H1 (cell line): Measurements from ENCODE around the gene MYOCD. TPM values are rescaled to one million over a fixed set of nuclear protein-coding genes. Genes with fewer than 3 reads are reported as not detected.
A peak's percentile ranks its signal among the peaks of the same experiment; 100 is the strongest.

Experiments used
- CTCF ChIA-PET: fragments of 300-600 bp; sonication (Branson Sonifier 250); formaldehyde crosslinking; loops from one replicate; lab custom pipeline; 2021; ENCODE audit not compliant: partially characterized antibody; lab: Charles Lee
- POLR2A ChIA-PET: fragments of 300-600 bp; sonication (Branson Sonifier 250); formaldehyde crosslinking; loops from one replicate; lab custom pipeline; 2021; ENCODE audit warnings: inconsistent platforms; ENCODE audit not compliant: partially characterized antibody; lab: Charles Lee
- DNase-seq, 2 experiments: peaks; one replicate each; pipeline versions ENCODE4 v3.0.0 to v3.0.0-alpha.2; 2010 to 2022; ENCODE audit warnings: low spot score in 2 of 2, low read depth in 1 of 2, mixed read lengths in 1 of 2
- FAIRE-seq: peaks from 2 replicates; lab custom pipeline; 2011; peaks lifted over from hg19 to GRCh38; lab: Jason Lieb, UNC
- H2AFZ ChIP-seq: 2 replicates; pipeline ENCODE4 v1.8.1; 2012; ENCODE audit warnings: low read length, inconsistent platforms
- H2AK5ac ChIP-seq: 2 replicates; pipeline ENCODE4 v1.6.1; 2013; ENCODE audit warnings: low read depth, low read length
- H2BK120ac ChIP-seq: replicated peaks from 2 replicates; pipeline ENCODE3; 2013; ENCODE audit warnings: low read depth, low read length, inconsistent platforms
- H2BK12ac ChIP-seq: 2 replicates; pipeline ENCODE4 v1.6.1; 2013; ENCODE audit warnings: low read depth, low read length
- H2BK15ac ChIP-seq: 2 replicates; pipeline ENCODE4 v1.6.1; 2013; ENCODE audit warnings: low read length
- H2BK20ac ChIP-seq: 2 replicates; pipeline ENCODE4 v1.6.1; 2013; ENCODE audit warnings: low read length
- H2BK5ac ChIP-seq: 2 replicates; pipeline ENCODE4 v1.6.1; 2013; ENCODE audit warnings: low read depth, low read length
- H3K14ac ChIP-seq: 2 replicates; pipeline ENCODE4 v1.6.1; 2013; ENCODE audit warnings: inconsistent platforms; ENCODE audit not compliant: insufficient read length
- H3K18ac ChIP-seq: 2 replicates; pipeline ENCODE4 v1.6.1; 2013; ENCODE audit warnings: low read length; ENCODE audit errors: extremely low read depth
- H3K23ac ChIP-seq: 2 replicates; pipeline ENCODE4 v1.6.1; 2013; ENCODE audit warnings: inconsistent platforms; ENCODE audit not compliant: insufficient read length
- H3K23me2 ChIP-seq: 2 replicates; pipeline ENCODE4 v1.6.1; 2013; ENCODE audit warnings: low read depth, low read length
- H3K27ac ChIP-seq: 2 replicates; pipeline ENCODE4 v1.6.1; 2011; ENCODE audit warnings: low read depth, low read length, inconsistent platforms
- H3K27me3 ChIP-seq, 4 experiments: replicated peaks in 1 of 4; 1 replicate in 1 of 4; 2 replicates in 3 of 4; pipeline versions ENCODE4 v1.6.1 to v1.8.1; 2011 to 2013; ENCODE audit warnings: low read length in 3 of 4, mild to moderate bottlenecking in 3 of 4, inconsistent platforms in 2 of 4, mixed read lengths in 2 of 4, moderate library complexity in 1 of 4; ENCODE audit not compliant: control insufficient read depth in 3 of 4, insufficient read depth in 3 of 4; ENCODE audit errors: extremely low read depth in 1 of 4
- H3K36me3 ChIP-seq, 4 experiments: 2 replicates each; pipeline versions ENCODE4 v1.6.1 to v1.8.1; 2011 to 2013; ENCODE audit warnings: mild to moderate bottlenecking in 4 of 4, low read length in 3 of 4, moderate library complexity in 2 of 4, control low read depth in 1 of 4, inconsistent platforms in 1 of 4; ENCODE audit not compliant: insufficient read depth in 4 of 4, control insufficient read depth in 2 of 4
- H3K4ac ChIP-seq: replicated peaks from 2 replicates; pipeline ENCODE3; 2013; ENCODE audit warnings: low read length, low read depth, mixed read lengths, inconsistent platforms; ENCODE audit not compliant: insufficient read length
- H3K4me1 ChIP-seq, 4 experiments: replicated peaks in 1 of 4; 1 replicate in 1 of 4; 2 replicates in 3 of 4; pipeline versions ENCODE4 v1.6.1 to v1.8.1; 2011 to 2013; ENCODE audit warnings: low read length in 3 of 4, inconsistent platforms in 2 of 4, mixed read lengths in 1 of 4; ENCODE audit not compliant: insufficient read depth in 4 of 4, control insufficient read depth in 3 of 4
- H3K4me2 ChIP-seq, 2 experiments: 2 replicates each; pipeline versions ENCODE4 v1.6.1 to v1.8.1; 2011 to 2013; ENCODE audit warnings: low read depth in 2 of 2, low read length in 2 of 2, control low read depth in 1 of 2, inconsistent platforms in 1 of 2, mild to moderate bottlenecking in 1 of 2; ENCODE audit not compliant: insufficient read depth in 1 of 2
- H3K4me3 ChIP-seq, 4 experiments: fragments of 200-600, 300-600 bp in 1 of 4; sonication (generic), shearing (Covaris generic), sonication (Bioruptor Twin) in 1 of 4; 2 replicates each; pipeline versions ENCODE4 v1.5.1 to v1.8.1; 2011 to 2016; ENCODE audit warnings: low read length in 4 of 4, low read depth in 3 of 4, control low read depth in 2 of 4, inconsistent platforms in 2 of 4, mild to moderate bottlenecking in 2 of 4, mixed read lengths in 1 of 4, moderate library complexity in 1 of 4; ENCODE audit not compliant: insufficient read depth in 2 of 4; ENCODE audit errors: extremely low read depth in 1 of 4
- H3K56ac ChIP-seq: replicated peaks from 2 replicates; pipeline ENCODE3; 2013; ENCODE audit warnings: low read depth, mild to moderate bottlenecking, mixed read lengths, low read length, inconsistent platforms; ENCODE audit not compliant: insufficient read length
- H3K79me1 ChIP-seq: 2 replicates; pipeline ENCODE4 v1.6.1; 2013; ENCODE audit warnings: low read depth, low read length, control low read depth
- H3K79me2 ChIP-seq, 2 experiments: 2 replicates each; pipeline versions ENCODE4 v1.6.1 to v1.8.1; 2012 to 2013; ENCODE audit warnings: low read length in 2 of 2, mild to moderate bottlenecking in 2 of 2, inconsistent platforms in 1 of 2; ENCODE audit not compliant: insufficient read depth in 2 of 2, control insufficient read depth in 1 of 2
- H3K9ac ChIP-seq, 4 experiments: replicated peaks in 1 of 4; 1 replicate in 1 of 4; 2 replicates in 3 of 4; pipeline versions ENCODE4 v1.6.1 to v1.8.1; 2011 to 2013; ENCODE audit warnings: low read depth in 3 of 4, low read length in 3 of 4, control low read depth in 2 of 4, mild to moderate bottlenecking in 2 of 4, moderate library complexity in 2 of 4, inconsistent platforms in 1 of 4; ENCODE audit errors: extremely low read depth in 1 of 4
- H3K9me3 ChIP-seq, 2 experiments: 2 replicates each; pipeline versions ENCODE4 v1.6.1 to v1.8.1; 2012 to 2013; ENCODE audit warnings: mild to moderate bottlenecking in 2 of 2, moderate library complexity in 2 of 2, control low read depth in 1 of 2, inconsistent platforms in 1 of 2, low read depth in 1 of 2, low read length in 1 of 2, mixed read lengths in 1 of 2; ENCODE audit not compliant: insufficient read depth in 2 of 2
- H4K20me1 ChIP-seq, 2 experiments: replicated peaks in 1 of 2; 2 replicates each; pipeline versions ENCODE3 to v1.8.1; 2011 to 2013; ENCODE audit warnings: inconsistent platforms in 2 of 2, low read length in 2 of 2, mild to moderate bottlenecking in 1 of 2; ENCODE audit not compliant: insufficient read depth in 2 of 2, control insufficient read depth in 1 of 2
- H4K5ac ChIP-seq: 2 replicates; pipeline ENCODE4 v1.6.1; 2013; ENCODE audit warnings: low read length, low read depth, mixed read lengths, inconsistent platforms; ENCODE audit not compliant: insufficient read length
- H4K8ac ChIP-seq: 2 replicates; pipeline ENCODE4 v1.8.0; 2013; ENCODE audit warnings: mild to moderate bottlenecking, moderate library complexity, low read length, inconsistent platforms; ENCODE audit not compliant: insufficient read depth; ENCODE audit errors: extremely low read depth
- H4K91ac ChIP-seq: replicated peaks from 2 replicates; pipeline ENCODE3; 2013; ENCODE audit warnings: low read length, mixed read lengths, inconsistent platforms; ENCODE audit not compliant: insufficient read length
- CHD2 ChIP-seq: IDR thresholded peaks from 2 replicates; pipeline ENCODE4 v1.6.1; 2012; ENCODE audit warnings: low read length, improper control_type of control experiment
- PHF8 ChIP-seq: fragments of 200-600 bp; sonication (generic); conservative IDR thresholded peaks from 2 replicates; pipeline ENCODE4 v1.7.1; 2012; ENCODE audit warnings: low read depth, mild to moderate bottlenecking, inconsistent platforms, low read length, moderate library complexity
- SP2 ChIP-seq: IDR thresholded peaks from 2 replicates; pipeline ENCODE4 v1.6.1; 2012; ENCODE audit warnings: mild to moderate bottlenecking, low read length, inconsistent platforms
- WGBS, 2 experiments: shearing (Covaris generic) in 1 of 2; methylation state at CpG; one replicate each; pipeline versions ENCODE4 v1.1.6 to v1.1.7; 2013 to 2015; ENCODE audit warnings: low lambda C conversion rate in 2 of 2, mixed read lengths in 2 of 2, inconsistent platforms in 1 of 2, low coverage in 1 of 2, missing lambda C conversion rate in 1 of 2; ENCODE audit not compliant: insufficient replicate concordance in 2 of 2, insufficient coverage in 1 of 2, insufficient read length in 1 of 2; ENCODE audit errors: extremely low coverage in 1 of 2, missing lambda C conversion rate in 1 of 2; 5-methylcytosine and 5-hydroxymethylcytosine counted together
- polyA plus RNA-seq, 7 experiments: library from polyadenylated mRNA; depleted of rRNA in 3 of 7; stranded (reverse) in 5 of 7; unstranded in 2 of 7; fragments of >200 nt in 5 of 7; fragments of 200-250 nt in 2 of 7; gene quantifications; 1 replicate in 5 of 7; 2 replicates in 1 of 7; 4 replicates in 1 of 7; pipeline versions ENCODE4 v1.2.1 to v1.2.3, GENCODE V29; 2011 to 2013; ENCODE audit warnings: missing spikeins in 2 of 7, mixed read lengths in 2 of 7
- total RNA-seq: library from RNA; stranded (reverse); fragmentation: NEBNext Ultra II Directional; extraction: Animal tissue kit (Norgen Biotek cat#: 25700); gene quantifications from 2 replicates; pipeline ENCODE4 v1.2.1, GENCODE V29; 2021

The MYOCD gene
- total and polyA plus RNA-seq, 2 of the 8 experiments (the other 6 are each of a cell fraction or from before 2014, with no cell fraction given): 0.30 to 4.9 TPM

- FAIRE-seq (no peak), DNase-seq (no peak)
- Histone ChIP-seq H3K4me1 (peaks cover 0 to 6% (median 2%) of the 10 kb centered on the region in 4 experiments; a peak in 5 of 7 replicates), H2AFZ (no peak overlapping the region), H3K14ac (no peak overlapping the region), H2BK12ac (0 out of 2 replicates have a peak overlapping the region, but pooled peaks have one; percentile 68), H4K91ac (no peak overlapping the region), H3K4ac (no peak overlapping the region), H3K9ac (no peak overlapping the region), H3K79me2 (no peaks in the 10 kb centered on the region), H3K56ac (no peak overlapping the region), H2BK120ac (no peak overlapping the region), H3K79me1 (no peaks in the 10 kb centered on the region), H3K36me3 (no peaks in the 10 kb centered on the region), H4K8ac (no peak overlapping the region), H3K4me2 (no peak overlapping the region), H3K4me3 (no peak overlapping the region), H2BK15ac (no peak overlapping the region), H3K27me3 (no peaks in the 10 kb centered on the region), H3K27ac (no peak overlapping the region), H2BK20ac (peak overlapping the region; percentile 61; the same call in 1 of the 2 replicates), H2AK5ac (no peak overlapping the region), H3K9me3 (no peaks in the 10 kb centered on the region), H3K23ac (no peak overlapping the region), H3K23me2 (no peaks in the 10 kb centered on the region), H2BK5ac (no peak overlapping the region), H3K18ac (no peak overlapping the region), H4K20me1 (no peaks in the 10 kb centered on the region), H4K5ac (no peak overlapping the region)
- CTCF ChIA-PET: interaction anchor here (0.8 to 2.4 kb wide), 3 partner anchors 10 to 65 kb away, joined by 3 to 14 read pairs (median 6); no protein-coding TSS in a partner anchor
- POLR2A ChIA-PET: no interaction called here
- WGBS, 2 experiments: 93% methylated on average over 8 of the region's 8 CpGs; no CpG with 5 or more reads in 1 of the 2 experiments
- TF ChIP-seq CHD2 (no peak), PHF8 (no peak), SP2 (no peak)
Measured at GRCh38 chr17:12732366-12732765, 66.7 kb downstream of the MYOCD start.
